Measurements from ENCODE around the gene MS4A6E. TPM values are rescaled to one million over a fixed set of nuclear protein-coding genes. Genes with fewer than 3 reads are reported as not detected.

The MS4A6E gene
- total RNA-seq, 2 experiments from 2014 or later: not detected

GRCh38 chr11:60315871-60316270 is 11.2 kb upstream of the MS4A6E start:
- peaks cover 16% of the 10 kb centered on the region for H3K9me3 Mint-ChIP-seq
- no peak overlapping the region for H3K27ac Mint-ChIP-seq
- H3K36me3 Mint-ChIP-seq: peaks cover 2% of the 10 kb centered on the region
- peaks cover 6% of the 10 kb centered on the region for H3K4me1 Mint-ChIP-seq
- H3K4me3 Mint-ChIP-seq: no peak overlapping the region
- peaks cover 36% of the 10 kb centered on the region for H3K27me3 Mint-ChIP-seq
- DNase-seq: no peak

- H3K27ac Mint-ChIP-seq: no peak overlapping the region
- H3K4me3 Mint-ChIP-seq: no peak overlapping the region
Measured at GRCh38 chr11:60316317-60316716, 10.7 kb upstream of the MS4A6E start.

GRCh38 chr11:60318726-60319125 is 8.3 kb upstream of the MS4A6E start:
- no peak overlapping the region for H3K27ac Mint-ChIP-seq
- H3K36me3 Mint-ChIP-seq: peaks cover 3% of the 10 kb centered on the region
- H3K4me1 Mint-ChIP-seq: peaks cover 6% of the 10 kb centered on the region
- peaks cover 49% of the 10 kb centered on the region for H3K27me3 Mint-ChIP-seq
- DNase-seq: no peak
- peaks cover 27% of the 10 kb centered on the region for H3K9me3 Mint-ChIP-seq
- no peak overlapping the region for H3K4me3 Mint-ChIP-seq

More at GRCh38 chr11:60316317-60316716, 10.7 kb upstream of the MS4A6E start:
- Mint-ChIP-seq H3K4me1 (peaks cover 6% of the 10 kb centered on the region), H3K9me3 (peaks cover 19% of the 10 kb centered on the region), H3K36me3 (peaks cover 2% of the 10 kb centered on the region), H3K27me3 (peaks cover 40% of the 10 kb centered on the region)
- no peak for DNase-seq

- Mint-ChIP-seq H3K4me3 (no peak overlapping the region), H3K4me1 (peaks cover 3% of the 10 kb centered on the region), H3K9me3 (peaks cover 27% of the 10 kb centered on the region), H3K27me3 (peaks cover 40% of the 10 kb centered on the region), H3K36me3 (peaks cover 3% of the 10 kb centered on the region), H3K27ac (no peak overlapping the region)
- DNase-seq: no peak
Measured at GRCh38 chr11:60321051-60321450, 6.0 kb upstream of the MS4A6E start.

GRCh38 chr11:60328460-60328859 is 1.4 kb downstream of the MS4A6E start:
- H3K27me3 Mint-ChIP-seq: peaks cover 6% of the 10 kb centered on the region
- H3K4me1 Mint-ChIP-seq: no peaks in the 10 kb centered on the region
- no peaks in the 10 kb centered on the region for H3K36me3 Mint-ChIP-seq
- no peak for DNase-seq
- no peak overlapping the region for H3K27ac Mint-ChIP-seq
- peaks cover 3% of the 10 kb centered on the region for H3K9me3 Mint-ChIP-seq
- no peak overlapping the region for H3K4me3 Mint-ChIP-seq

GRCh38 chr11:60332846-60333245 is 5.8 kb downstream of the MS4A6E start:
- no peak overlapping the region for H3K27ac Mint-ChIP-seq
- H3K4me3 Mint-ChIP-seq: no peak overlapping the region
- peaks cover 2% of the 10 kb centered on the region for H3K9me3 Mint-ChIP-seq
- no peaks in the 10 kb centered on the region for H3K4me1 Mint-ChIP-seq
- no peak for DNase-seq
- H3K36me3 Mint-ChIP-seq: no peaks in the 10 kb centered on the region
- H3K27me3 Mint-ChIP-seq: peaks cover 13% of the 10 kb centered on the region

GRCh38 chr11:60334005-60334620 is 7.1 kb downstream of the MS4A6E start:
- H3K4me1 Mint-ChIP-seq: no peaks in the 10 kb centered on the region
- DNase-seq: peak; percentile 62
- no peak overlapping the region for H3K4me3 Mint-ChIP-seq
- no peaks in the 10 kb centered on the region for H3K36me3 Mint-ChIP-seq
- no peak overlapping the region for H3K27ac Mint-ChIP-seq
- H3K9me3 Mint-ChIP-seq: peaks cover 2% of the 10 kb centered on the region
- peaks cover 13% of the 10 kb centered on the region for H3K27me3 Mint-ChIP-seq

GRCh38 chr11:60336767-60337391 is 9.8 kb downstream of the MS4A6E start:
- DNase-seq: no peak
- Mint-ChIP-seq H3K4me1 (no peaks in the 10 kb centered on the region), H3K27me3 (peaks cover 17% of the 10 kb centered on the region), H3K9me3 (no peaks in the 10 kb centered on the region), H3K36me3 (no peaks in the 10 kb centered on the region), H3K4me3 (no peak overlapping the region), H3K27ac (no peak overlapping the region)

- H3K27me3 Mint-ChIP-seq: peaks cover 14% of the 10 kb centered on the region
- H3K27ac Mint-ChIP-seq: no peak overlapping the region
- H3K4me1 Mint-ChIP-seq: no peaks in the 10 kb centered on the region
- no peak overlapping the region for H3K4me3 Mint-ChIP-seq
- no peak for DNase-seq
- H3K9me3 Mint-ChIP-seq: no peaks in the 10 kb centered on the region
- H3K36me3 Mint-ChIP-seq: no peaks in the 10 kb centered on the region
Measured at GRCh38 chr11:60338053-60338452, 11.0 kb downstream of the MS4A6E start.

GRCh38 chr11:60339356-60339755 is 12.3 kb downstream of the MS4A6E start:
- H3K4me3 Mint-ChIP-seq: no peak overlapping the region
- no peak overlapping the region for H3K27ac Mint-ChIP-seq

GRCh38 chr11:60343094-60343704 is 16.1 kb downstream of the MS4A6E start:
- Mint-ChIP-seq H3K27me3 (peaks cover 35% of the 10 kb centered on the region), H3K27ac (no peak overlapping the region), H3K4me3 (no peak overlapping the region), H3K36me3 (no peaks in the 10 kb centered on the region), H3K9me3 (no peaks in the 10 kb centered on the region), H3K4me1 (no peaks in the 10 kb centered on the region)
- DNase-seq: no peak

More at GRCh38 chr11:60339356-60339755, 12.3 kb downstream of the MS4A6E start:
- Mint-ChIP-seq H3K27me3 (peaks cover 15% of the 10 kb centered on the region), H3K4me1 (no peaks in the 10 kb centered on the region), H3K36me3 (no peaks in the 10 kb centered on the region), H3K9me3 (no peaks in the 10 kb centered on the region)
- DNase-seq: no peak

GRCh38 chr11:60344146-60344545 is 17.1 kb downstream of the MS4A6E start:
- no peaks in the 10 kb centered on the region for H3K9me3 Mint-ChIP-seq
- no peak overlapping the region for H3K27ac Mint-ChIP-seq
- H3K27me3 Mint-ChIP-seq: peaks cover 36% of the 10 kb centered on the region
- no peak for DNase-seq
- no peak overlapping the region for H3K4me3 Mint-ChIP-seq
- no peaks in the 10 kb centered on the region for H3K4me1 Mint-ChIP-seq
- H3K36me3 Mint-ChIP-seq: no peaks in the 10 kb centered on the region

GRCh38 chr11:60345489-60345888 is 18.4 kb downstream of the MS4A6E start:
- Mint-ChIP-seq H3K27me3 (peaks cover 36% of the 10 kb centered on the region), H3K4me3 (no peak overlapping the region), H3K9me3 (no peaks in the 10 kb centered on the region), H3K27ac (no peak overlapping the region), H3K4me1 (no peaks in the 10 kb centered on the region), H3K36me3 (no peaks in the 10 kb centered on the region)
- no peak for DNase-seq

- Mint-ChIP-seq H3K27ac (no peak overlapping the region), H3K36me3 (no peaks in the 10 kb centered on the region), H3K9me3 (peaks cover 1% of the 10 kb centered on the region), H3K4me1 (no peaks in the 10 kb centered on the region), H3K27me3 (peaks cover 32% of the 10 kb centered on the region), H3K4me3 (no peak overlapping the region)
- DNase-seq: no peak
Measured at GRCh38 chr11:60347084-60347797, 20.2 kb downstream of the MS4A6E start.

GRCh38 chr11:60348116-60348515 is 21.1 kb downstream of the MS4A6E start:
- Mint-ChIP-seq H3K4me3 (no peak overlapping the region), H3K36me3 (no peaks in the 10 kb centered on the region), H3K27me3 (peaks cover 32% of the 10 kb centered on the region), H3K9me3 (peaks cover 1% of the 10 kb centered on the region), H3K4me1 (no peaks in the 10 kb centered on the region), H3K27ac (no peak overlapping the region)
- DNase-seq: no peak
